ENCODE results near the gene FGF5.

FGF5 gene

DNA sequence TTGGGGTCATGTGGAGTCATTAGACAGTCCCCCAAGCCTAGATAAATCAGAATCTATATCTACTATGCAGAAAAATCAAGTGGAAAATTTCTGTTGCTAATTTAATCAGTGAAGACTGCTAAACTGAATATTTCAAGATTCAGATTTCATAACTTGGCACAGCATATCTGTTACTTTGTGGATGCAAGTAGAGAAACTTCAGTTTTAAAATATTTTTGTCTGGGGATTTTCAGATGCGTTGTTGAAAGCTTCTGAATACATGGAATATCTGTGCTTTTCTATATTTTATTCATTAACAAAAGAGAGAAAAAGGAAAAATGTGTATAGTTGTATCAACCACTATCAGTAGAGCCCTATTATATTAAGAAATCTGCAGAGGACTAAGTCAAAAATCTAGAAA lies 4.4 kb downstream of the FGF5 start:
- no peak for TF ChIP-seq CTCF (IDR thresholded peaks at IDR 0.05)

DNA sequence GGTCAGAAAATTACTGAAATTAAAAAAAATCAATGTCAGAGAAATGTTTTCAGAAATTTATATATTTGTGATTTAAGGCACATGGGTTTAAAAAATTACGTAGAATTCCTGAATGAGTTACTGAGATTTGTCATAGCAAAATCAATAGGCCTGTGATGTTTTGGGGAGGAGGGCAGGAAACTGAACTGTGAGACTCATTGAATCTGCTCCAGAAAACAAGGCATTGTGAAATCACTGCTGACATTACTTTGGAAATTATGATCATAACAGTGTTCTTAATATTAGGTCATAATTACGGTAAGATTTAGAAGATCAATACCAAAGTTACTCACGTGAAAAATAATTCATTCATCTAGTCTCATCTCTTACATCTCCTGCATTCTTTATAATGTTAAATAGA lies 5.3 kb downstream of the FGF5 start:
- no peak for TF ChIP-seq CTCF (IDR thresholded peaks at IDR 0.05)

- no peak for TF ChIP-seq CTCF (IDR thresholded peaks at IDR 0.05)
Observed at GRCh38 chr4:80276931-80277330, 10.5 kb downstream of the FGF5 start.

DNA sequence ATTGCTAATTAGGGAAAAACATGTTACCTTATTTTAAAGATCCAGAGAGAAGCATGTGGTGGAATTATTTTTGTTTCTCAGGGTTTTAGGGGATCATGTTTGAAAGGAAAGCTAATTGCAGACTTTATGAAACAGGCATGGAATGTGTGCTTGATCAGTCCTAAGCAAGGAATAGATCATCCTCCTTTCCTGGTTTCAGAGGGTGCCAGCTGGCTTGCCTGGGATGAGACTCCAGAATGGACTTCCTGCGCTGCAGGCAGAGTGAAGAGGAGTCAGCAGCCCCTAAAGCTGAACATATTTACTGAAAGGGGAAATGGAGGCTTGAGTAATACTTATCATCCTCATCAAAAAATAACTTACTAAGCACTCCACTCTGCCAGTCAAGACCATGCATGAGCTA lies 13.3 kb downstream of the FGF5 start:
- TF ChIP-seq CTCF (IDR thresholded peaks at IDR 0.05) = no peak

DNA sequence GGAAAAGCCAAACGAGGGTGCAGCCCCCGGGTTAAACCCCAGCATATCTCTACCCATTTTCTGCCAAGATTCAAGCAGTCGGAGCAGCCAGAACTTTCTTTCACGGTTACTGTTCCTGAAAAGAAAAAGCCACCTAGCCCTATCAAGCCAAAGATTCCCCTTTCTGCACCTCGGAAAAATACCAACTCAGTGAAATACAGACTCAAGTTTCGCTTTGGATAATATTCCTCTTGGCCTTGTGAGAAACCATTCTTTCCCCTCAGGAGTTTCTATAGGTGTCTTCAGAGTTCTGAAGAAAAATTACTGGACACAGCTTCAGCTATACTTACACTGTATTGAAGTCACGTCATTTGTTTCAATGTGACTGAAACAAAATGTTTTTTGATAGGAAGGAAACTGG lies 20.0 kb downstream of the FGF5 start:
- TF ChIP-seq CTCF (IDR thresholded peaks at IDR 0.05) = no peak

DNA sequence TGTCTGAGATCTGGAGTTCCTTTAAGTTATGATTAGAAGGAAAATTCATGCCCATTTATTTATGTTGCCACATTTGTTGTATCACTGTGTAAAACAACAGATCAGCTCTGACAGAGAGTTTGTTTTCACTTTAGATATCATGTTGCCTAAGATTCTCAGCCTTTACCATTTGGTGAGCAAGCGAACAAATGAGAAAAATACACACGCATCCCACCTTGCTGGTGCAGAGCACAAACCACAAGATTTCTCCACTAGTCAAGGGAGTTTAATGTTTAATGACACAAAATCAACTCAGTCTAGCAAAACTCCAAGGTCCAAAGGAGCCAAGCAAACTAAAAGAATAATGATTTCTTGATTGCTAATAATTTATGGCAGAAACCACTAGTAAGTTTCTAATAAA lies 27.7 kb downstream of the FGF5 start:
- TF ChIP-seq CTCF (IDR thresholded peaks at IDR 0.05) = no peak

GRCh38 chr4:80295336-80295735 lies 28.9 kb downstream of the FGF5 start:
- TF ChIP-seq CTCF (IDR thresholded peaks at IDR 0.05) = no peak

- TF ChIP-seq CTCF (IDR thresholded peaks at IDR 0.05) = no peak
Observed at GRCh38 chr4:80295826-80296225, 29.4 kb downstream of the FGF5 start.

All from LNCAP (cell line).